H1 (cell line): Measurements from ENCODE around the gene NUDC. TPM values are rescaled to one million over a fixed set of nuclear protein-coding genes. Genes with fewer than 3 reads are reported as not detected.

Experiments used
- CTCF ChIA-PET: fragments of 300-600 bp; sonication (Branson Sonifier 250); formaldehyde crosslinking; loops from one replicate; lab custom pipeline; 2021; ENCODE audit not compliant: partially characterized antibody; lab: Charles Lee
- POLR2A ChIA-PET: fragments of 300-600 bp; sonication (Branson Sonifier 250); formaldehyde crosslinking; loops from one replicate; lab custom pipeline; 2021; ENCODE audit warnings: inconsistent platforms; ENCODE audit not compliant: partially characterized antibody; lab: Charles Lee
- DNase-seq, 2 experiments: peaks; one replicate each; pipeline versions ENCODE4 v3.0.0 to v3.0.0-alpha.2; 2010 to 2022; ENCODE audit warnings: low spot score in 2 of 2, low read depth in 1 of 2, mixed read lengths in 1 of 2
- FAIRE-seq: peaks from 2 replicates; lab custom pipeline; 2011; peaks lifted over from hg19 to GRCh38; lab: Jason Lieb, UNC
- H2AFZ ChIP-seq: 2 replicates; pipeline ENCODE4 v1.8.1; 2012; ENCODE audit warnings: low read length, inconsistent platforms
- H2AK5ac ChIP-seq: 2 replicates; pipeline ENCODE4 v1.6.1; 2013; ENCODE audit warnings: low read depth, low read length
- H2BK120ac ChIP-seq: replicated peaks from 2 replicates; pipeline ENCODE3; 2013; ENCODE audit warnings: low read depth, low read length, inconsistent platforms
- H2BK12ac ChIP-seq: 2 replicates; pipeline ENCODE4 v1.6.1; 2013; ENCODE audit warnings: low read depth, low read length
- H2BK15ac ChIP-seq: 2 replicates; pipeline ENCODE4 v1.6.1; 2013; ENCODE audit warnings: low read length
- H2BK20ac ChIP-seq: 2 replicates; pipeline ENCODE4 v1.6.1; 2013; ENCODE audit warnings: low read length
- H2BK5ac ChIP-seq: 2 replicates; pipeline ENCODE4 v1.6.1; 2013; ENCODE audit warnings: low read depth, low read length
- H3K14ac ChIP-seq: 2 replicates; pipeline ENCODE4 v1.6.1; 2013; ENCODE audit warnings: inconsistent platforms; ENCODE audit not compliant: insufficient read length
- H3K18ac ChIP-seq: 2 replicates; pipeline ENCODE4 v1.6.1; 2013; ENCODE audit warnings: low read length; ENCODE audit errors: extremely low read depth
- H3K23ac ChIP-seq: 2 replicates; pipeline ENCODE4 v1.6.1; 2013; ENCODE audit warnings: inconsistent platforms; ENCODE audit not compliant: insufficient read length
- H3K23me2 ChIP-seq: 2 replicates; pipeline ENCODE4 v1.6.1; 2013; ENCODE audit warnings: low read depth, low read length
- H3K27ac ChIP-seq: 2 replicates; pipeline ENCODE4 v1.6.1; 2011; ENCODE audit warnings: low read depth, low read length, inconsistent platforms
- H3K27me3 ChIP-seq, 4 experiments: replicated peaks in 1 of 4; 1 replicate in 1 of 4; 2 replicates in 3 of 4; pipeline versions ENCODE4 v1.6.1 to v1.8.1; 2011 to 2013; ENCODE audit warnings: low read length in 3 of 4, mild to moderate bottlenecking in 3 of 4, inconsistent platforms in 2 of 4, mixed read lengths in 2 of 4, moderate library complexity in 1 of 4; ENCODE audit not compliant: control insufficient read depth in 3 of 4, insufficient read depth in 3 of 4; ENCODE audit errors: extremely low read depth in 1 of 4
- H3K36me3 ChIP-seq, 4 experiments: 2 replicates each; pipeline versions ENCODE4 v1.6.1 to v1.8.1; 2011 to 2013; ENCODE audit warnings: mild to moderate bottlenecking in 4 of 4, low read length in 3 of 4, moderate library complexity in 2 of 4, control low read depth in 1 of 4, inconsistent platforms in 1 of 4; ENCODE audit not compliant: insufficient read depth in 4 of 4, control insufficient read depth in 2 of 4
- H3K4ac ChIP-seq: replicated peaks from 2 replicates; pipeline ENCODE3; 2013; ENCODE audit warnings: low read length, low read depth, mixed read lengths, inconsistent platforms; ENCODE audit not compliant: insufficient read length
- H3K4me1 ChIP-seq, 4 experiments: replicated peaks in 1 of 4; 1 replicate in 1 of 4; 2 replicates in 3 of 4; pipeline versions ENCODE4 v1.6.1 to v1.8.1; 2011 to 2013; ENCODE audit warnings: low read length in 3 of 4, inconsistent platforms in 2 of 4, mixed read lengths in 1 of 4; ENCODE audit not compliant: insufficient read depth in 4 of 4, control insufficient read depth in 3 of 4
- H3K4me2 ChIP-seq, 2 experiments: 2 replicates each; pipeline versions ENCODE4 v1.6.1 to v1.8.1; 2011 to 2013; ENCODE audit warnings: low read depth in 2 of 2, low read length in 2 of 2, control low read depth in 1 of 2, inconsistent platforms in 1 of 2, mild to moderate bottlenecking in 1 of 2; ENCODE audit not compliant: insufficient read depth in 1 of 2
- H3K4me3 ChIP-seq, 4 experiments: fragments of 200-600, 300-600 bp in 1 of 4; sonication (generic), shearing (Covaris generic), sonication (Bioruptor Twin) in 1 of 4; 2 replicates each; pipeline versions ENCODE4 v1.5.1 to v1.8.1; 2011 to 2016; ENCODE audit warnings: low read length in 4 of 4, low read depth in 3 of 4, control low read depth in 2 of 4, inconsistent platforms in 2 of 4, mild to moderate bottlenecking in 2 of 4, mixed read lengths in 1 of 4, moderate library complexity in 1 of 4; ENCODE audit not compliant: insufficient read depth in 2 of 4; ENCODE audit errors: extremely low read depth in 1 of 4
- H3K56ac ChIP-seq: replicated peaks from 2 replicates; pipeline ENCODE3; 2013; ENCODE audit warnings: low read depth, mild to moderate bottlenecking, mixed read lengths, low read length, inconsistent platforms; ENCODE audit not compliant: insufficient read length
- H3K79me1 ChIP-seq: 2 replicates; pipeline ENCODE4 v1.6.1; 2013; ENCODE audit warnings: low read depth, low read length, control low read depth
- H3K79me2 ChIP-seq, 2 experiments: 2 replicates each; pipeline versions ENCODE4 v1.6.1 to v1.8.1; 2012 to 2013; ENCODE audit warnings: low read length in 2 of 2, mild to moderate bottlenecking in 2 of 2, inconsistent platforms in 1 of 2; ENCODE audit not compliant: insufficient read depth in 2 of 2, control insufficient read depth in 1 of 2
- H3K9ac ChIP-seq, 4 experiments: replicated peaks in 1 of 4; 1 replicate in 1 of 4; 2 replicates in 3 of 4; pipeline versions ENCODE4 v1.6.1 to v1.8.1; 2011 to 2013; ENCODE audit warnings: low read depth in 3 of 4, low read length in 3 of 4, control low read depth in 2 of 4, mild to moderate bottlenecking in 2 of 4, moderate library complexity in 2 of 4, inconsistent platforms in 1 of 4; ENCODE audit errors: extremely low read depth in 1 of 4
- H3K9me3 ChIP-seq, 2 experiments: 2 replicates each; pipeline versions ENCODE4 v1.6.1 to v1.8.1; 2012 to 2013; ENCODE audit warnings: mild to moderate bottlenecking in 2 of 2, moderate library complexity in 2 of 2, control low read depth in 1 of 2, inconsistent platforms in 1 of 2, low read depth in 1 of 2, low read length in 1 of 2, mixed read lengths in 1 of 2; ENCODE audit not compliant: insufficient read depth in 2 of 2
- H4K20me1 ChIP-seq, 2 experiments: replicated peaks in 1 of 2; 2 replicates each; pipeline versions ENCODE3 to v1.8.1; 2011 to 2013; ENCODE audit warnings: inconsistent platforms in 2 of 2, low read length in 2 of 2, mild to moderate bottlenecking in 1 of 2; ENCODE audit not compliant: insufficient read depth in 2 of 2, control insufficient read depth in 1 of 2
- H4K5ac ChIP-seq: 2 replicates; pipeline ENCODE4 v1.6.1; 2013; ENCODE audit warnings: low read length, low read depth, mixed read lengths, inconsistent platforms; ENCODE audit not compliant: insufficient read length
- H4K8ac ChIP-seq: 2 replicates; pipeline ENCODE4 v1.8.0; 2013; ENCODE audit warnings: mild to moderate bottlenecking, moderate library complexity, low read length, inconsistent platforms; ENCODE audit not compliant: insufficient read depth; ENCODE audit errors: extremely low read depth
- H4K91ac ChIP-seq: replicated peaks from 2 replicates; pipeline ENCODE3; 2013; ENCODE audit warnings: low read length, mixed read lengths, inconsistent platforms; ENCODE audit not compliant: insufficient read length
- CBX8 ChIP-seq: fragments of 300-800, 300-1000 bp; sonication (generic); IDR thresholded peaks from 2 replicates; pipeline ENCODE4 v1.7.1; 2016; ENCODE audit warnings: low read depth, low read length, borderline replicate concordance
- WGBS, 2 experiments: shearing (Covaris generic) in 1 of 2; methylation state at CpG; one replicate each; pipeline versions ENCODE4 v1.1.6 to v1.1.7; 2013 to 2015; ENCODE audit warnings: low lambda C conversion rate in 2 of 2, mixed read lengths in 2 of 2, inconsistent platforms in 1 of 2, low coverage in 1 of 2, missing lambda C conversion rate in 1 of 2; ENCODE audit not compliant: insufficient replicate concordance in 2 of 2, insufficient coverage in 1 of 2, insufficient read length in 1 of 2; ENCODE audit errors: extremely low coverage in 1 of 2, missing lambda C conversion rate in 1 of 2; 5-methylcytosine and 5-hydroxymethylcytosine counted together
- polyA plus RNA-seq, 7 experiments: library from polyadenylated mRNA; depleted of rRNA in 3 of 7; stranded (reverse) in 5 of 7; unstranded in 2 of 7; fragments of >200 nt in 5 of 7; fragments of 200-250 nt in 2 of 7; gene quantifications; 1 replicate in 5 of 7; 2 replicates in 1 of 7; 4 replicates in 1 of 7; pipeline versions ENCODE4 v1.2.1 to v1.2.3, GENCODE V29; 2011 to 2013; ENCODE audit warnings: missing spikeins in 2 of 7, mixed read lengths in 2 of 7
- total RNA-seq: library from RNA; stranded (reverse); fragmentation: NEBNext Ultra II Directional; extraction: Animal tissue kit (Norgen Biotek cat#: 25700); gene quantifications from 2 replicates; pipeline ENCODE4 v1.2.1, GENCODE V29; 2021

NUDC gene
- total and polyA plus RNA-seq, 2 of the 8 experiments (the other 6 are each of a cell fraction or from before 2014, with no cell fraction given) = 43.2 to 131 TPM

DNA sequence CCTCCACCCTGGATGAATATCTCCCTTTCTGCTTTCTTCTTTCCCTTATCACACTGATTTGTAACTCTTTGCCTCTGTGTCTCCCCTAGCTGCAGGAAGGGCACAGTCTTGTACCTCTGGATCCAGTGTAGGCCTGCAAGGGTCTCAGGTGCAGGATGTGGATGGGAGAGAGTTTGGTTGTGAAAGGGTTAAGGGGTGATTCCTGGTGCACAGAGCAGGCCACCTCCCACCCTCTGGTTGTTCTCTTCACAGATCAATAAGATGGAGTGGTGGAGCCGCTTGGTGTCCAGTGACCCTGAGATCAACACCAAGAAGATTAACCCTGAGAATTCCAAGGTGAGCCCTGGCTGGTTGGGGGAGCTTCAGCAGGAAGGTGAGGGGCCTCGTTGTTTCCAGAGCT lies 23.6 kb downstream of the NUDC start:
- H3K27ac ChIP-seq = no peak overlapping the region
- no peaks in the 10 kb centered on the region for H3K9me3 ChIP-seq
- no peak overlapping the region for H3K4me3 ChIP-seq
- no peak overlapping the region for H2BK15ac ChIP-seq
- H2BK120ac ChIP-seq = no peak overlapping the region
- 94% methylated on average over 2 of the region's 2 CpGs; no CpG with 5 or more reads in 1 of the 2 experiments for WGBS, 2 experiments
- H2BK12ac ChIP-seq = no peak overlapping the region
- no peak overlapping the region for H3K9ac ChIP-seq
- H3K4me1 ChIP-seq = no peaks in the 10 kb centered on the region
- H3K4me2 ChIP-seq = no peak overlapping the region
- DNase-seq = no peak
- H3K23ac ChIP-seq = no peak overlapping the region
- no peaks in the 10 kb centered on the region for H3K27me3 ChIP-seq
- no peak overlapping the region for H2AK5ac ChIP-seq
- no peak for TF ChIP-seq CBX8
- TF ChIP-seq, all 59 proteins: peak for 0
- no peak overlapping the region for H2BK5ac ChIP-seq
- H4K8ac ChIP-seq = no peak overlapping the region
- CTCF ChIA-PET = interaction anchor here (0.6 kb wide), 1 partner anchor 659 kb away, joined by 3 read pairs; no protein-coding TSS in a partner anchor
- no peak overlapping the region for H3K18ac ChIP-seq
- H2AFZ ChIP-seq = no peak overlapping the region
- H4K91ac ChIP-seq = no peak overlapping the region
- H3K14ac ChIP-seq = no peak overlapping the region
- H4K5ac ChIP-seq = no peak overlapping the region
- no peaks in the 10 kb centered on the region for H3K79me2 ChIP-seq
- no peaks in the 10 kb centered on the region for H3K23me2 ChIP-seq
- POLR2A ChIA-PET = interaction anchor here (1.1 to 1.3 kb wide), 4 partner anchors 8 to 22 kb away, joined by 3 to 6 read pairs (median 4); partner anchors contain the start of gene KDF1
- H3K79me1 ChIP-seq = no peaks in the 10 kb centered on the region
- peaks cover 19 to 62% (median 42%) of the 10 kb centered on the region in 4 experiments for H3K36me3 ChIP-seq
- FAIRE-seq = no peak
- H3K56ac ChIP-seq = no peak overlapping the region
- no peak overlapping the region for H2BK20ac ChIP-seq
- H3K4ac ChIP-seq = no peak overlapping the region
- peaks cover 3 to 7% of the 10 kb centered on the region in 2 experiments for H4K20me1 ChIP-seq
